Measurements from ENCODE around the gene BANK1. TPM values are rescaled to one million over a fixed set of nuclear protein-coding genes. Genes with fewer than 3 reads are reported as not detected.

Gene BANK1
- total and polyA plus RNA-seq, 2 of the 8 experiments (the other 6 are each of a cell fraction or from before 2014, with no cell fraction given), result 0.59 to 0.93 TPM

GRCh38 chr4:101855239-101855638 lies 64.7 kb downstream of the BANK1 start (continued):
- TF ChIP-seq CHD7 (IDR thresholded peaks at IDR 0.05; ENCODE audit: insufficient replicate concordance, low read length) (no peak), PHF8 (conservative IDR thresholded peaks at IDR 0.05; ENCODE audit: low read depth, low read length) (no peak), RNF2 (IDR thresholded peaks at IDR 0.05; ENCODE audit: borderline replicate concordance, low read depth, low read length, missing control alignments, poor library complexity, severe bottlenecking) (no peak), RXRA (IDR thresholded peaks at IDR 0.05; ENCODE audit: insufficient read depth, low read depth, low read length) (no peak), ATF2 (IDR thresholded peaks at IDR 0.05; ENCODE audit: low read length) (no peak), SP4 (IDR thresholded peaks at IDR 0.05; ENCODE audit: low read length) (no peak), CBX8 (IDR thresholded peaks at IDR 0.05; ENCODE audit: borderline replicate concordance, low read depth, low read length) (no peak), SUZ12 (IDR thresholded peaks at IDR 0.05; ENCODE audit: low read length) (no peak), KDM4A (IDR thresholded peaks at IDR 0.05; ENCODE audit: low read depth, low read length, severe bottlenecking) (no peak), POU5F1 (IDR thresholded peaks at IDR 0.05; ENCODE audit: low read depth, low read length) (no peak)
